Chondrocyte (in vitro differentiated cells): ENCODE results near the gene MAPK8IP1. TPM values are rescaled to one million over a fixed set of nuclear protein-coding genes. Genes with fewer than 3 reads are reported as not detected.

Source experiments
- DNase-seq: peaks from one replicate; pipeline ENCODE4 v3.0.0; 2021; ENCODE audit warnings: mixed read lengths, low spot score
- H3K27ac Mint-ChIP-seq: one replicate; pipeline ENCODE4 v1.8.0; 2021; ENCODE audit warnings: mild to moderate bottlenecking, moderate library complexity, mixed read lengths; ENCODE audit not compliant: unreplicated experiment
- H3K27me3 Mint-ChIP-seq: 2 replicates; pipeline ENCODE4 v1.8.0; 2021; ENCODE audit warnings: low read depth, mixed read lengths
- H3K36me3 Mint-ChIP-seq: 2 replicates; pipeline ENCODE4 v1.8.0; 2021; ENCODE audit warnings: low read depth, mixed read lengths
- H3K4me1 Mint-ChIP-seq: 2 replicates; pipeline ENCODE4 v1.8.0; 2021; ENCODE audit warnings: low read depth, mild to moderate bottlenecking, mixed read lengths
- H3K4me3 Mint-ChIP-seq: one replicate; pipeline ENCODE4 v1.8.0; 2021; ENCODE audit warnings: mild to moderate bottlenecking, moderate library complexity, mixed read lengths; ENCODE audit not compliant: unreplicated experiment
- H3K9me3 Mint-ChIP-seq: 2 replicates; pipeline ENCODE4 v1.8.0; 2021; ENCODE audit warnings: low read depth, mixed read lengths
- CTCF ChIP-seq: fragments of 200-600 bp; sonication (generic); IDR thresholded peaks from 2 replicates; pipeline ENCODE4 v1.5.0; 2021; ENCODE audit warnings: antibody characterized with exemption, mild to moderate bottlenecking, moderate library complexity
- total RNA-seq: library from RNA; stranded (reverse); gene quantifications from 3 replicates; pipeline ENCODE4 v1.2.1, GENCODE V29; 2021

Gene MAPK8IP1
- total RNA-seq, 1 donor from 2014 or later, result 9.6 TPM

DNA sequence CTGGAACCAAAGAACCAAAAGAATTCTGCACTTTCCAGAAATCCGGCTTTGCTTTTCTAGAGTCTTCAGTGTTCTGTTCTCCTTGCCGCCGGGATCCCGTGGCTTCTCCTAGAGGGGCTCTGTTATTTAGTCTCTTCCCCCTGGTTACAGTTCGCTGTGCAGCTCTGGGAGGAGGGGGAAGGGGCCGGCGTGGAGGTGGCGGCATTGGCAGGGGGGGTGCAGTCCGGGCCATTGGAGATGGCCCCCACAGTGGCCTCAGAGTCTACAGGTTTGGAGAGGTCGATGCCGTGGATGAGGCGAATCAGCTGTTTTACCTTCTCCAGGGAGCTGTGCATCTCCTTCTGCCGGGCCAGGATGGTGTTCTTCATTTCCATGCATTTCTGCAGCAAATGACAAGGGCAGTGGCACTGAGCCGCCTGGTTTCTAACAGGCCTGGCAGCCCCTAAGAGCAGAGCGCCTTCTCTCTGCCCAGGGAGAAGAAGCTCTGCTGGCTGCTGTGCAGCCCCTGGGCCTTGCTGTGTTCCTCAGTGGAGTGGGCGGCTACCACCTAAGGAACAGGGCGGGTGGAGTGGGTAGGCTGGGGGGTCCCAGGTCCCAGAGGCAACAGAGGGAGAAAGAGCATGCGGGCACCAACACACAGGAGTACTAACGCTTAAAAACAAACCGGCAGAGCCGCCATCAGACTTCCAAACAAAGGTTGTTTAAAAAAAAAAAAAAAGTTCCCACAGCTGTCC is 48.6 kb downstream of the MAPK8IP1 start:
- no peak for DNase-seq
- no peak overlapping the region for H3K27ac Mint-ChIP-seq
- H3K27me3 Mint-ChIP-seq, result no peaks in the 10 kb centered on the region
- H3K9me3 Mint-ChIP-seq, result no peaks in the 10 kb centered on the region
- no peak for TF ChIP-seq CTCF
- H3K4me3 Mint-ChIP-seq, result no peak overlapping the region
- peaks cover 17% of the 10 kb centered on the region for H3K36me3 Mint-ChIP-seq
- H3K4me1 Mint-ChIP-seq, result peaks cover 6% of the 10 kb centered on the region

DNA sequence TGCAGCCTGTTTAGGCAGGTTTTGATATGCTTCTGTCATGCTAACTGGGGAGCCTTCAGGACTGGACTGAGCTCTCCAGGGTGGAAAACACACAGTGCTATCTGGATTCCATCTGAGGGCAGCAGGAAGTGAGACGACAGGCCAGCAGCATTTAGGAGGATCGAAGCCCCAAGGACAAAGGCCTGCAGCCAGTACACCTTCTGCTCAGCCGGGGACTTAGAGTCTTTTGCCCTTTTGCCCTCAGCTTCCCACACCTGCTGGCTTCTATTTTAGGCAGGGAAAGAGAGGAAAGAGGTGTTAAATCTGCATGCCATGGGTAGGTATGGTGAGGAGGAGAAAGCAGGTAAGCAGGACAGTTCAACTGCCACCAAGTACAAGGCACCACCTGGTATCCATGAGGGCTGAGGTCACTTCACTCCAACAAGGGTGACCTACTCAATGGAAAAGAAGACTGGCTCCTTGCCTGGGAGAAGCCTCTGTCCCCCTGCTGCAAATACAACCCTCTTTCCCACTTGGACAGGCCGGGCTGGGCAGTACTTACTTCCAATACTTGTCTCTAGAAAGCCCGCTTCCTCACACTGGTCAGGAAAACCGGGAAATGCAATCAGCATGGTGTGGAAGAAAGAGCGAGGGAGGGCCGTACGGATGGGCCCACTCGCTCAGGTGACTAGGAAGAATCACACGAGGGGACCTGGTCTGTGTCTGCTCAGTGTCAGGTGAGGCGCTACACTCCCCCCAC is 49.3 kb downstream of the MAPK8IP1 start:
- no peak overlapping the region for H3K27ac Mint-ChIP-seq
- TF ChIP-seq CTCF, result no peak
- no peaks in the 10 kb centered on the region for H3K9me3 Mint-ChIP-seq
- peaks cover 6% of the 10 kb centered on the region for H3K4me1 Mint-ChIP-seq
- no peak overlapping the region for H3K4me3 Mint-ChIP-seq
- H3K36me3 Mint-ChIP-seq, result peaks cover 17% of the 10 kb centered on the region
- H3K27me3 Mint-ChIP-seq, result no peaks in the 10 kb centered on the region
- DNase-seq, result no peak

- Mint-ChIP-seq H3K4me1 (no peaks in the 10 kb centered on the region), H3K4me3 (no peak overlapping the region), H3K27me3 (no peaks in the 10 kb centered on the region), H3K9me3 (no peaks in the 10 kb centered on the region), H3K27ac (no peak overlapping the region), H3K36me3 (peaks cover 15% of the 10 kb centered on the region)
- no peak for TF ChIP-seq CTCF
- no peak for DNase-seq
Measured at GRCh38 chr11:45935349-45936064, 50.1 kb downstream of the MAPK8IP1 start.

- H3K27ac Mint-ChIP-seq, result no peak overlapping the region
- no peaks in the 10 kb centered on the region for H3K4me1 Mint-ChIP-seq
- no peak for TF ChIP-seq CTCF
- no peaks in the 10 kb centered on the region for H3K9me3 Mint-ChIP-seq
- H3K4me3 Mint-ChIP-seq, result no peak overlapping the region
- H3K27me3 Mint-ChIP-seq, result no peaks in the 10 kb centered on the region
- DNase-seq, result no peak
- H3K36me3 Mint-ChIP-seq, result peaks cover 17% of the 10 kb centered on the region
Measured at GRCh38 chr11:45936511-45937054, 51.1 kb downstream of the MAPK8IP1 start.

DNA sequence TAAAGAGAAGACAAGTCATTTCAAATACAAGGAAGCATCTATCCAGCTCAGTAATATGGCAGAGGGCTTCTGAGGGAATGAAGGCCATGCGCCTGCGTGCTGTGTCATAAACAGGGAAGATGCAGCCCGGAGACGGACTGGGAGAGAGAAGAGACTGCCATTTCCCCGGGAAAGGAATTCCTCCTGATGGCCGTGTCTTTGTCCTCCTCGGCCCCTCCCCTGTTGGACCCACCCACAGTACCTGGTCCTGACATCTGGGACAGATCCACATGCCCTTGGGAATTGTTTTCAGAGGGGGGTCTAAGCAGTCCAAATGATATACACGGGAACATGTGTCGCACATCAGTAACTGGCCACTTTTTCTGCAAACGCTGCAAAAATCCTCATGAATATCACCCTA is 52.5 kb downstream of the MAPK8IP1 start:
- Mint-ChIP-seq H3K27ac (no peak overlapping the region), H3K36me3 (peaks cover 16% of the 10 kb centered on the region), H3K9me3 (no peaks in the 10 kb centered on the region), H3K4me1 (no peaks in the 10 kb centered on the region), H3K27me3 (no peaks in the 10 kb centered on the region), H3K4me3 (no peak overlapping the region)
- DNase-seq, result no peak
- TF ChIP-seq CTCF, result no peak
